ENCODE measurements around the gene EBF3.

EBF3 gene

GRCh38 chr10:129898706-129899268, 65.3 kb downstream of the EBF3 start:
- H3K4me3 ChIP-seq (ENCODE audit: low read depth in 1 of 2, low read length in 2 of 2): no peak overlapping the region
- no peaks in the 10 kb centered on the region for H3K9me3 ChIP-seq (ENCODE audit: insufficient read depth, low read length, severe bottlenecking)
- no peak overlapping the region for H2AFZ ChIP-seq (ENCODE audit: low read depth, low read length)
- H3K4me2 ChIP-seq (ENCODE audit: insufficient read depth, low read length): no peak overlapping the region
- H3K4me1 ChIP-seq (ENCODE audit: insufficient read depth, low read length): no peaks in the 10 kb centered on the region
- H3K36me3 ChIP-seq (ENCODE audit: insufficient read depth, low read length): no peaks in the 10 kb centered on the region
- TF ChIP-seq CTCF (IDR thresholded peaks at IDR 0.05; ENCODE audit: borderline replicate concordance, extremely low read depth, low read length, poor library complexity, severe bottlenecking) (no peak), EZH2 (IDR thresholded peaks at IDR 0.05; ENCODE audit: borderline replicate concordance, low read depth, low read length, severe bottlenecking) (no peak)
- no peaks in the 10 kb centered on the region for H4K20me1 ChIP-seq (ENCODE audit: insufficient read depth, low read length)
- H3K27me3 ChIP-seq (ENCODE audit: insufficient read depth, low read length, poor library complexity): no peaks in the 10 kb centered on the region
- H3K9ac ChIP-seq (ENCODE audit: low read depth, low read length): no peak overlapping the region
- H3K27ac ChIP-seq (ENCODE audit: low read length): no peak overlapping the region
- H3K79me2 ChIP-seq (ENCODE audit: insufficient read depth, low read length): no peaks in the 10 kb centered on the region
- DNase-seq (no peak), ATAC-seq (ENCODE audit: insufficient read depth, low read depth) (no peak)

GRCh38 chr10:129897871-129898626, 66.0 kb downstream of the EBF3 start:
- no peak overlapping the region for H3K4me3 ChIP-seq (ENCODE audit: low read depth in 1 of 2, low read length in 2 of 2)

DNA sequence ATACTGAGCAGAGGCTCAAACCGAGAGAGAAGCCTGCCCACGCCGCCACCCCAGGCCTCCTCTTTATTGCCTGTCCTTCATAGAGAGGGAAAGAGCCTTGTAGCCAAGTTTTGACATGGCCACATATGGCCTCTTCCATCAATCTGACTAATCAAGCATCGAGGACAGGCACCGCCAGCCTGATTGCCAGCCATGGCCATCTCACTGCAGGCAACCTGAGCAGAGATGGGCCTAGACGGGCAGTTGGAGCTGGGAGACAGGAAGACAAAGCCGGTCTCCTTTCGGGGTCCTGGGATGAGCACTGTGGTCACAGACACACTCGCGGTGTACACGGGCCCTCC, 67.2 kb downstream of the EBF3 start:
- Histone ChIP-seq H3K36me3 (ENCODE audit: insufficient read depth, low read length) (no peaks in the 10 kb centered on the region), H3K27ac (ENCODE audit: low read length) (no peak overlapping the region), H3K4me2 (ENCODE audit: insufficient read depth, low read length) (no peak overlapping the region), H3K27me3 (ENCODE audit: insufficient read depth, low read length, poor library complexity) (no peaks in the 10 kb centered on the region), H4K20me1 (ENCODE audit: insufficient read depth, low read length) (no peaks in the 10 kb centered on the region), H2AFZ (ENCODE audit: low read depth, low read length) (no peak overlapping the region), H3K79me2 (ENCODE audit: insufficient read depth, low read length) (no peaks in the 10 kb centered on the region), H3K4me1 (ENCODE audit: insufficient read depth, low read length) (no peaks in the 10 kb centered on the region), H3K9me3 (ENCODE audit: insufficient read depth, low read length, severe bottlenecking) (no peaks in the 10 kb centered on the region), H3K9ac (ENCODE audit: low read depth, low read length) (no peak overlapping the region), H3K4me3 (ENCODE audit: low read depth in 1 of 2, low read length in 2 of 2) (no peak overlapping the region)
- ATAC-seq (ENCODE audit: insufficient read depth, low read depth) (no peak), DNase-seq (no peak)
- TF ChIP-seq CTCF (IDR thresholded peaks at IDR 0.05; ENCODE audit: borderline replicate concordance, extremely low read depth, low read length, poor library complexity, severe bottlenecking): no peak
- no peak for TF ChIP-seq EZH2 (IDR thresholded peaks at IDR 0.05; ENCODE audit: borderline replicate concordance, low read depth, low read length, severe bottlenecking)

More at GRCh38 chr10:129897871-129898626, 66.0 kb downstream of the EBF3 start:
- DNase-seq: no peak
- no peak overlapping the region for H3K27ac ChIP-seq (ENCODE audit: low read length)
- no peaks in the 10 kb centered on the region for H3K79me2 ChIP-seq (ENCODE audit: insufficient read depth, low read length)
- no peak overlapping the region for H2AFZ ChIP-seq (ENCODE audit: low read depth, low read length)
- no peaks in the 10 kb centered on the region for H3K9me3 ChIP-seq (ENCODE audit: insufficient read depth, low read length, severe bottlenecking)
- H3K36me3 ChIP-seq (ENCODE audit: insufficient read depth, low read length): no peaks in the 10 kb centered on the region
- no peaks in the 10 kb centered on the region for H3K27me3 ChIP-seq (ENCODE audit: insufficient read depth, low read length, poor library complexity)
- H3K4me2 ChIP-seq (ENCODE audit: insufficient read depth, low read length): no peak overlapping the region
- H3K4me1 ChIP-seq (ENCODE audit: insufficient read depth, low read length): no peaks in the 10 kb centered on the region
- H3K9ac ChIP-seq (ENCODE audit: low read depth, low read length): no peak overlapping the region
- no peak for ATAC-seq (ENCODE audit: insufficient read depth, low read depth)
- H4K20me1 ChIP-seq (ENCODE audit: insufficient read depth, low read length): no peaks in the 10 kb centered on the region
- TF ChIP-seq CTCF (IDR thresholded peaks at IDR 0.05; ENCODE audit: borderline replicate concordance, extremely low read depth, low read length, poor library complexity, severe bottlenecking): no peak
- TF ChIP-seq EZH2 (IDR thresholded peaks at IDR 0.05; ENCODE audit: borderline replicate concordance, low read depth, low read length, severe bottlenecking): no peak
